GM12864 (cell line): ENCODE results near the gene ZKSCAN3.
"Not testable (repeated sequence)": the region's sequence is repeated elsewhere in the genome, so short reads cannot be mapped to it uniquely, and the experiment has no call there.

Source experiments
- DNase-seq: peaks from one replicate; pipeline ENCODE4 v3.0.0-alpha.2; 2011; ENCODE audit warnings: low read depth
- H3K4me3 ChIP-seq: 2 replicates; pipeline ENCODE4 v1.5.1; 2011; ENCODE audit warnings: mild to moderate bottlenecking, low read depth, low read length, control low read depth
- TF ChIP-seq, protein P1 (sequence below): IDR thresholded peaks from 2 replicates; pipeline ENCODE4 v1.5.1; 2011; ENCODE audit warnings: low read depth, mild to moderate bottlenecking, moderate library complexity, low read length, control low read depth, inconsistent platforms; ENCODE audit errors: missing control alignments

ZKSCAN3 gene

GRCh38 chr6:28354688-28355554, 5.2 kb downstream of the ZKSCAN3 start:
- TF ChIP-seq, protein P1, sequence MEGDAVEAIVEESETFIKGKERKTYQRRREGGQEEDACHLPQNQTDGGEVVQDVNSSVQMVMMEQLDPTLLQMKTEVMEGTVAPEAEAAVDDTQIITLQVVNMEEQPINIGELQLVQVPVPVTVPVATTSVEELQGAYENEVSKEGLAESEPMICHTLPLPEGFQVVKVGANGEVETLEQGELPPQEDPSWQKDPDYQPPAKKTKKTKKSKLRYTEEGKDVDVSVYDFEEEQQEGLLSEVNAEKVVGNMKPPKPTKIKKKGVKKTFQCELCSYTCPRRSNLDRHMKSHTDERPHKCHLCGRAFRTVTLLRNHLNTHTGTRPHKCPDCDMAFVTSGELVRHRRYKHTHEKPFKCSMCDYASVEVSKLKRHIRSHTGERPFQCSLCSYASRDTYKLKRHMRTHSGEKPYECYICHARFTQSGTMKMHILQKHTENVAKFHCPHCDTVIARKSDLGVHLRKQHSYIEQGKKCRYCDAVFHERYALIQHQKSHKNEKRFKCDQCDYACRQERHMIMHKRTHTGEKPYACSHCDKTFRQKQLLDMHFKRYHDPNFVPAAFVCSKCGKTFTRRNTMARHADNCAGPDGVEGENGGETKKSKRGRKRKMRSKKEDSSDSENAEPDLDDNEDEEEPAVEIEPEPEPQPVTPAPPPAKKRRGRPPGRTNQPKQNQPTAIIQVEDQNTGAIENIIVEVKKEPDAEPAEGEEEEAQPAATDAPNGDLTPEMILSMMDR, result no peak
- no peak for DNase-seq
- no peak overlapping the region for H3K4me3 ChIP-seq

DNA sequence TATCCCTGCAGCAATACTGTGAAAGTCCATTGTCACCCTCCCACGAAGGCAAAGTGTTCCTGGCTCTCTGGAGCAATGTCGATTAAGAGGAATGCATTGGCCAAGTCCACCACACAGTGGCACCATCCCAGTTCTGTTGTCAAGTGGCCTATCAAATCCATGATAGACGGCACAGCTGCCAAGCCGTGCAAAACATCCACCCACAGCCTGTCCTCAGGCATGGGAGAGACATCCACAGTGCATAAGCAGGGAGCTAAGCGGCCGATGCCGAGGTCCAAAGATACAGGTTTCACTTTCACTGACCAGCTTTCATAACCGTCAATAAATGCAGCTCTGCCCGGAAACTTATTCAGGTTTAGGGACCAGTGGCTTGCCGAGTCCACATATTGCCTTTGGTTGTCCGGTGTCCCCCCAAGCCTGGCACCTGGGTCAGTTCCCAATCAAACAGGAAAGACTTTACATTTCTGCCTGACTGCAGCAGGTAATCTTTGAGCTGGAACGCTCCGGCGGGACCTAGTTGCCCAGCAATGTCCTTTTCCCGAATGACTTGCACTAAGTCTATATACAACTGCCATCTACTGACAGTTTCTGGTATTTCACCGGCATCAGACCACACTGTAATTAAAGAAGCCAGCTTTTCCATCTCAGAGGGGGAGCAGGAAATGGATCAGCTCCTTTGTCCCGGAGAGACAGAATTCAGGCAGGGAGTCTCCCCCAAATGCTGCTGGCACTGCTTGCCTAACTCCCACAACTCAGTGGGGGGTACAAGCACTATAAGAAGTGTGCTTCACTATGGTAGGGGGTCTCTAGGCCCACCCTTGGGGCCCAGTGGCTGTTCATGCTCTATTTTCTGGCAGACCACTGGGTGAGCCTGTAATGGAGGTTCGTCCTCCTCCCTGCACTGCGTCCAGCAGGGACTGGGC, 6.3 kb downstream of the ZKSCAN3 start:
- TF ChIP-seq, protein P1, result peak; percentile 73
- H3K4me3 ChIP-seq, result peak overlapping the region; percentile 55

GRCh38 chr6:28356666-28357020, 6.9 kb downstream of the ZKSCAN3 start:
- H3K4me3 ChIP-seq, result no peak overlapping the region

More for the DNA sequence above, 6.3 kb downstream of the ZKSCAN3 start:
- DNase-seq, result no peak

GRCh38 chr6:28357036-28357435, 7.3 kb downstream of the ZKSCAN3 start:
- DNase-seq, result no peak
- no peak overlapping the region for H3K4me3 ChIP-seq
- TF ChIP-seq, protein P1, result no peak

More at GRCh38 chr6:28356666-28357020, 6.9 kb downstream of the ZKSCAN3 start:
- DNase-seq, result no peak
- TF ChIP-seq, protein P1, result no peak

DNA sequence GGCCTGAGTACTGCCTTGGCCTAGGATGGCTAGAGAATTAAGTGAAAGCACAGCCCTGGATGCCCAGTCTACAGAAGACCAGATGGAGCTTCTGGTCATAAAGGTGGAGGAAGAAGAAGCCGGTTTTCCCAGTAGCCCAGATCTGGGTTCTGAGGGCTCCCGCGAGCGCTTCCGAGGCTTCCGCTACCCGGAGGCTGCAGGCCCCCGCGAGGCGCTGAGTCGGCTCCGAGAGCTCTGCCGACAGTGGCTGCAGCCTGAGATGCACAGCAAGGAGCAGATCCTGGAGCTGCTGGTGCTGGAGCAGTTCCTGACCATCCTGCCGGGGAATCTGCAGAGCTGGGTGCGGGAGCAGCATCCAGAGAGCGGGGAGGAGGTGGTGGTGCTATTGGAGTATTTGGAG, 9.8 kb downstream of the ZKSCAN3 start:
- H3K4me3 ChIP-seq, DNase-seq: not testable (repeated sequence)

DNA sequence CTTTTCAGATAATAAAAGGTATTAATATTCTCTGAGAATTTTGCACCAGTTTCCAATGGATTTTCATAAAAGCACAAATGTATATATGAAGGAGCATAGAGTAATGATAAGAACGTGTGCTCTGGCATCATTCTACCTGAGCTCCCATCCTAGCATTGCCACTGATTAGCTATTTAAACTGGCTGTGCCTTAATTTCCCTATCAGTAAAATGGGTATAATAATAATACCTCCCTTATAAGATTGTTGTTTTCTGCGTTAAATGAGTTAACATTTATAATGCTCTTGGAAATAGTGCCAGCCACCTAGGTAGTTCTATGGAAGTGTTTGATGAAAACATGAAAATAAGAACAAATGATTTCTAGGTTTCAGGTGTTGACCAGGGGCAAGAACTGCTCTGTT, 11.2 kb downstream of the ZKSCAN3 start:
- no peak overlapping the region for H3K4me3 ChIP-seq
- TF ChIP-seq, protein P1, result no peak
- DNase-seq, result no peak

GRCh38 chr6:28365590-28365989, 15.8 kb downstream of the ZKSCAN3 start:
- H3K4me3 ChIP-seq, DNase-seq: not testable (repeated sequence)
